Astrocyte (in vitro differentiated cells and primary cell): ENCODE measurements around the gene STK33. TPM values are rescaled to one million over a fixed set of nuclear protein-coding genes. Genes with fewer than 3 reads are reported as not detected.

Source experiments
- DNase-seq: peaks from one replicate; pipeline ENCODE4 v3.0.0-alpha.2; 2010; ENCODE audit warnings: low read depth
- FAIRE-seq: peaks from 2 replicates; lab custom pipeline; 2011; peaks lifted over from hg19 to GRCh38; lab: Jason Lieb, UNC
- H2AFZ ChIP-seq: 2 replicates; pipeline ENCODE4 v1.6.0; 2012; ENCODE audit warnings: low read depth, low read length, inconsistent platforms
- H3K27ac ChIP-seq: 2 replicates; pipeline ENCODE4 v1.5.1; 2011; ENCODE audit warnings: low read depth, low read length, inconsistent platforms
- H3K27me3 ChIP-seq: 2 replicates; pipeline ENCODE4 v1.6.0; 2011; ENCODE audit warnings: low read length, inconsistent platforms; ENCODE audit not compliant: insufficient read depth
- H3K36me3 ChIP-seq: 2 replicates; pipeline ENCODE4 v1.5.1; 2011; ENCODE audit warnings: low read length, inconsistent platforms; ENCODE audit not compliant: insufficient read depth
- H3K4me1 ChIP-seq: 2 replicates; pipeline ENCODE4 v1.5.1; 2011; ENCODE audit warnings: low read length, inconsistent platforms; ENCODE audit not compliant: insufficient read depth
- H3K4me2 ChIP-seq: 2 replicates; pipeline ENCODE4 v1.6.0; 2012; ENCODE audit warnings: low read length, inconsistent platforms
- H3K4me3 ChIP-seq: 2 replicates; pipeline ENCODE4 v1.5.1; 2011; ENCODE audit warnings: low read depth, mild to moderate bottlenecking, low read length, inconsistent platforms; ENCODE audit not compliant: insufficient read depth
- H3K79me2 ChIP-seq: 2 replicates; pipeline ENCODE4 v1.6.0; 2012; ENCODE audit warnings: mild to moderate bottlenecking, low read length, inconsistent platforms; ENCODE audit not compliant: insufficient read depth
- H3K9ac ChIP-seq: 2 replicates; pipeline ENCODE4 v1.6.0; 2012; ENCODE audit warnings: mild to moderate bottlenecking, low read length, inconsistent platforms
- H3K9me3 ChIP-seq: 2 replicates; pipeline ENCODE4 v1.5.1; 2012; ENCODE audit warnings: low read depth, mild to moderate bottlenecking, low read length, inconsistent platforms; ENCODE audit not compliant: insufficient read depth
- H4K20me1 ChIP-seq: 2 replicates; pipeline ENCODE4 v1.6.0; 2012; ENCODE audit warnings: low read length, inconsistent platforms; ENCODE audit not compliant: insufficient read depth
- H3K27ac Mint-ChIP-seq: one replicate; pipeline ENCODE4 v1.8.0; 2021; ENCODE audit warnings: mild to moderate bottlenecking, mixed read lengths; ENCODE audit not compliant: unreplicated experiment
- H3K27me3 Mint-ChIP-seq: one replicate; pipeline ENCODE4 v1.8.0; 2021; ENCODE audit warnings: low read depth, mixed read lengths; ENCODE audit not compliant: unreplicated experiment
- H3K36me3 Mint-ChIP-seq: one replicate; pipeline ENCODE4 v1.8.0; 2021; ENCODE audit warnings: low read depth, mixed read lengths; ENCODE audit not compliant: unreplicated experiment
- H3K4me1 Mint-ChIP-seq: one replicate; pipeline ENCODE4 v1.8.0; 2021; ENCODE audit warnings: low read depth, mixed read lengths; ENCODE audit not compliant: unreplicated experiment
- H3K4me3 Mint-ChIP-seq: one replicate; pipeline ENCODE4 v1.8.0; 2021; ENCODE audit warnings: mild to moderate bottlenecking, moderate library complexity, mixed read lengths; ENCODE audit not compliant: unreplicated experiment
- H3K9me3 Mint-ChIP-seq: one replicate; pipeline ENCODE4 v1.8.0; 2021; ENCODE audit warnings: mild to moderate bottlenecking, mixed read lengths; ENCODE audit not compliant: unreplicated experiment
- CTCF ChIP-seq: IDR thresholded peaks from 2 replicates; pipeline ENCODE4 v1.5.1; 2011; ENCODE audit warnings: low read depth, mild to moderate bottlenecking, inconsistent platforms, low read length, moderate library complexity; ENCODE audit not compliant: insufficient read depth
- EZH2 ChIP-seq: IDR thresholded peaks from 2 replicates; pipeline ENCODE4 v1.6.1; 2012; ENCODE audit warnings: mild to moderate bottlenecking, low read length, inconsistent platforms; ENCODE audit not compliant: insufficient read depth
- total RNA-seq: library from RNA; stranded (reverse); gene quantifications from 2 replicates; pipeline ENCODE4 v1.2.1, GENCODE V29; 2021

Gene STK33
- total RNA-seq, 1 donor from 2014 or later: 7.5 TPM

- Histone ChIP-seq H3K4me2 (no peak overlapping the region), H2AFZ (no peak overlapping the region), H3K4me3 (no peak overlapping the region), H3K79me2 (no peaks in the 10 kb centered on the region), H3K27ac (no peak overlapping the region), H3K36me3 (no peaks in the 10 kb centered on the region), H3K9me3 (no peaks in the 10 kb centered on the region), H3K9ac (no peak overlapping the region), H4K20me1 (no peaks in the 10 kb centered on the region), H3K27me3 (no peaks in the 10 kb centered on the region), H3K4me1 (no peaks in the 10 kb centered on the region)
- TF ChIP-seq CTCF (no peak), EZH2 (no peak)
- peaks cover 3% of the 10 kb centered on the region for H3K9me3 Mint-ChIP-seq
- peaks cover 35% of the 10 kb centered on the region for H3K27me3 Mint-ChIP-seq
- H3K27ac Mint-ChIP-seq: no peak overlapping the region
- DNase-seq (no peak), FAIRE-seq (no peak)
- H3K36me3 Mint-ChIP-seq: no peaks in the 10 kb centered on the region
- peaks cover 5% of the 10 kb centered on the region for H3K4me1 Mint-ChIP-seq
- no peak overlapping the region for H3K4me3 Mint-ChIP-seq
These were observed 251.0 kb downstream of the STK33 start for GRCh38 chr11:8342821-8343681.

GRCh38 chr11:8341996-8342395, 252.0 kb downstream of the STK33 start:
- no peak overlapping the region for H3K4me2 ChIP-seq
- no peak overlapping the region for H3K9ac ChIP-seq
- H3K4me1 ChIP-seq: no peaks in the 10 kb centered on the region
- H2AFZ ChIP-seq: no peak overlapping the region
- no peak overlapping the region for H3K4me3 ChIP-seq
- H3K9me3 ChIP-seq: no peaks in the 10 kb centered on the region
- Mint-ChIP-seq H3K4me1 (peaks cover 5% of the 10 kb centered on the region), H3K27me3 (peaks cover 29% of the 10 kb centered on the region), H3K27ac (no peak overlapping the region), H3K9me3 (no peaks in the 10 kb centered on the region), H3K4me3 (no peak overlapping the region), H3K36me3 (no peaks in the 10 kb centered on the region)
- H3K36me3 ChIP-seq: no peaks in the 10 kb centered on the region
- DNase-seq (no peak), FAIRE-seq (no peak)
- TF ChIP-seq EZH2 (no peak), CTCF (no peak)
- H3K79me2 ChIP-seq: no peaks in the 10 kb centered on the region
- H3K27me3 ChIP-seq: no peaks in the 10 kb centered on the region
- H3K27ac ChIP-seq: no peak overlapping the region
- no peaks in the 10 kb centered on the region for H4K20me1 ChIP-seq

Other genes with a start within 250 kb of the STK33 start
- 7.3 and 8.8 TPM in 2 replicates for gene TRIM66, start 88.4 kb upstream of the STK33 start, total RNA-seq
- gene RPL27A, start 88.6 kb upstream of the STK33 start, total RNA-seq: 573 and 682 TPM in 2 replicates